Measurements from ENCODE around the gene TXNDC5.
A peak's percentile ranks its signal among the peaks of the same experiment; 100 is the strongest.

Gene TXNDC5

GRCh38 chr6:7917729-7918128 is 7.1 kb upstream of the TXNDC5 start:
- TF ChIP-seq CTCF (conservative IDR thresholded peaks at IDR 0.05; ENCODE audit: control insufficient read depth, insufficient read depth, low read depth, low read length): no peak
- no peak overlapping the region for H3K4me3 ChIP-seq (ENCODE audit: control insufficient read depth, low read depth, low read length)
- DNase-seq (ENCODE audit: low read depth): no peak

- no peak overlapping the region for H3K4me3 ChIP-seq (ENCODE audit: control insufficient read depth, low read depth, low read length)
- DNase-seq (ENCODE audit: low read depth): no peak
- no peak for TF ChIP-seq CTCF (conservative IDR thresholded peaks at IDR 0.05; ENCODE audit: control insufficient read depth, insufficient read depth, low read depth, low read length)
These were observed 6.4 kb upstream of the TXNDC5 start for GRCh38 chr6:7916959-7917358.

GRCh38 chr6:7914991-7915789 is 4.6 kb upstream of the TXNDC5 start:
- no peak overlapping the region for H3K4me3 ChIP-seq (ENCODE audit: control insufficient read depth, low read depth, low read length)
- peak; percentile 99 for DNase-seq (ENCODE audit: low read depth)
- TF ChIP-seq CTCF (conservative IDR thresholded peaks at IDR 0.05; ENCODE audit: control insufficient read depth, insufficient read depth, low read depth, low read length): no peak

- DNase-seq (ENCODE audit: low read depth): no peak
- TF ChIP-seq CTCF (conservative IDR thresholded peaks at IDR 0.05; ENCODE audit: control insufficient read depth, insufficient read depth, low read depth, low read length): no peak
- H3K4me3 ChIP-seq (ENCODE audit: control insufficient read depth, low read depth, low read length): no peak overlapping the region
These were observed 3.7 kb upstream of the TXNDC5 start for GRCh38 chr6:7914311-7914710.

- H3K4me3 ChIP-seq (ENCODE audit: control insufficient read depth, low read depth, low read length): no peak overlapping the region
- no peak for TF ChIP-seq CTCF (conservative IDR thresholded peaks at IDR 0.05; ENCODE audit: control insufficient read depth, insufficient read depth, low read depth, low read length)
- DNase-seq (ENCODE audit: low read depth): no peak
These were observed 2.3 kb upstream of the TXNDC5 start for GRCh38 chr6:7912736-7913517.

- no peak overlapping the region for H3K4me3 ChIP-seq (ENCODE audit: control insufficient read depth, low read depth, low read length)
- TF ChIP-seq CTCF (conservative IDR thresholded peaks at IDR 0.05; ENCODE audit: control insufficient read depth, insufficient read depth, low read depth, low read length): no peak
- peak; percentile 23 for DNase-seq (ENCODE audit: low read depth)
These were observed 1.4 kb upstream of the TXNDC5 start for GRCh38 chr6:7912024-7912423.

Data from fibroblast of mammary gland (primary cell).